HepG2 (cell line): ENCODE measurements around the gene HEPACAM. TPM values are rescaled to one million over a fixed set of nuclear protein-coding genes. Genes with fewer than 3 reads are reported as not detected.

ENCODE experiments used
- BHLHE40 ChIP-seq: IDR thresholded peaks from 2 replicates; pipeline ENCODE4 v1.6.1; 2011; ENCODE audit warnings: low read length, improper control_type of control experiment
- CREM ChIP-seq, 2 experiments: sonication (generic) in 1 of 2; formaldehyde crosslinking in 1 of 2; IDR thresholded peaks; 2 replicates each; pipeline versions ENCODE4 v1.4.0 to v1.6.1; 2016 to 2020; ENCODE audit warnings: antibody characterized with exemption in 1 of 2, mild to moderate bottlenecking in 1 of 2, missing genetic modification reagents in 1 of 2
- HNF1B ChIP-seq: sonication (generic); formaldehyde crosslinking; IDR thresholded peaks from 2 replicates; pipeline ENCODE4 v1.5.1; 2020; ENCODE audit warnings: mild to moderate bottlenecking, moderate library complexity, missing genetic modification reagents
- KDM1A ChIP-seq: IDR thresholded peaks from 2 replicates; pipeline ENCODE4 v1.6.1; 2016; ENCODE audit warnings: missing compliant biosample characterization
- KMT2A ChIP-seq: sonication (generic); formaldehyde crosslinking; IDR thresholded peaks from 2 replicates; pipeline ENCODE4 v1.4.0; 2020; ENCODE audit warnings: missing genetic modification reagents
- MAFK ChIP-seq, 2 experiments: IDR thresholded peaks in 1 of 2; conservative IDR thresholded peaks in 1 of 2; 2 replicates each; pipeline ENCODE4 v1.6.1; 2011; ENCODE audit warnings: improper control_type of control experiment in 2 of 2, low read length in 2 of 2
- POGZ ChIP-seq: sonication (generic); formaldehyde crosslinking; IDR thresholded peaks from 2 replicates; pipeline ENCODE4 v1.4.0; 2020; ENCODE audit warnings: mild to moderate bottlenecking, missing genetic modification reagents
- SAFB2 ChIP-seq: sonication (generic); formaldehyde crosslinking; IDR thresholded peaks from 2 replicates; pipeline ENCODE4 v1.5.1; 2020; ENCODE audit warnings: missing genetic modification reagents, low read depth, mild to moderate bottlenecking, borderline replicate concordance
- SIX1 ChIP-seq: sonication (generic); formaldehyde crosslinking; IDR thresholded peaks from 2 replicates; pipeline ENCODE4 v1.4.0; 2020; ENCODE audit warnings: missing genetic modification reagents, borderline replicate concordance
- SP2 ChIP-seq: sonication (generic); formaldehyde crosslinking; IDR thresholded peaks from 2 replicates; pipeline ENCODE4 v1.5.1; 2020; ENCODE audit warnings: mild to moderate bottlenecking, missing genetic modification reagents
- TAF1 ChIP-seq: sonication (generic); formaldehyde crosslinking; IDR thresholded peaks from 2 replicates; pipeline ENCODE4 v1.4.0; 2020; ENCODE audit warnings: missing genetic modification reagents
- ZBTB7A ChIP-seq: sonication (generic); formaldehyde crosslinking; IDR thresholded peaks from 2 replicates; pipeline ENCODE4 v1.8.0; 2022; ENCODE audit warnings: mild to moderate bottlenecking, missing genetic modification reagents
- ZMAT5 ChIP-seq: sonication (generic); formaldehyde crosslinking; IDR thresholded peaks from 2 replicates; pipeline ENCODE4 v1.5.0; 2020; ENCODE audit warnings: mild to moderate bottlenecking, low read depth, missing genetic modification reagents, borderline replicate concordance
- polyA plus RNA-seq, 8 experiments: library from polyadenylated mRNA; depleted of rRNA in 3 of 8; stranded (reverse) in 7 of 8; unstranded in 1 of 8; fragments of >200 nt; fragmentation: Illumina TruSeq in 4 of 8; extraction: Trizol in 4 of 8; gene quantifications; 2 replicates each; pipeline versions ENCODE4 v1.2.1 to v1.2.3, GENCODE V29; 2011 to 2016; ENCODE audit warnings: low read depth in 4 of 8, missing spikeins in 1 of 8, mixed read lengths in 1 of 8; ENCODE audit not compliant: insufficient read depth in 1 of 8
- total RNA-seq, 5 experiments: library from RNA; depleted of rRNA; stranded (reverse); fragments of >200 nt; fragmentation: Illumina TruSeq; extraction: Trizol; gene quantifications; 2 replicates each; pipeline ENCODE4 v1.2.3, GENCODE V29; 2016; ENCODE audit warnings: low read depth in 1 of 5
- TF ChIP-seq, protein P1 (sequence below): sonication (generic); formaldehyde crosslinking; IDR thresholded peaks from 2 replicates; pipeline ENCODE4 v1.8.0; 2022; ENCODE audit warnings: missing genetic modification reagents, mild to moderate bottlenecking, moderate library complexity, borderline replicate concordance
- TF ChIP-seq, protein P2 (sequence below): sonication (generic); formaldehyde crosslinking; IDR thresholded peaks from 2 replicates; pipeline ENCODE4 v1.5.0; 2020; ENCODE audit warnings: mild to moderate bottlenecking, missing genetic modification reagents
- TF ChIP-seq, protein P3 (sequence below): sonication (generic); formaldehyde crosslinking; IDR thresholded peaks from 2 replicates; pipeline ENCODE4 v1.5.0; 2020; ENCODE audit warnings: missing genetic modification reagents
- TF ChIP-seq, protein P4 (sequence below): sonication (generic); formaldehyde crosslinking; IDR thresholded peaks from 2 replicates; pipeline ENCODE4 v1.9.0; 2022; ENCODE audit warnings: low read depth, missing genetic modification reagents

The HEPACAM gene
- total and polyA plus RNA-seq, 2 of the 13 experiments (the other 11 are each of a cell fraction or from before 2014, with no cell fraction given) = 66.9 to 121 TPM

- TF ChIP-seq, protein P1, sequence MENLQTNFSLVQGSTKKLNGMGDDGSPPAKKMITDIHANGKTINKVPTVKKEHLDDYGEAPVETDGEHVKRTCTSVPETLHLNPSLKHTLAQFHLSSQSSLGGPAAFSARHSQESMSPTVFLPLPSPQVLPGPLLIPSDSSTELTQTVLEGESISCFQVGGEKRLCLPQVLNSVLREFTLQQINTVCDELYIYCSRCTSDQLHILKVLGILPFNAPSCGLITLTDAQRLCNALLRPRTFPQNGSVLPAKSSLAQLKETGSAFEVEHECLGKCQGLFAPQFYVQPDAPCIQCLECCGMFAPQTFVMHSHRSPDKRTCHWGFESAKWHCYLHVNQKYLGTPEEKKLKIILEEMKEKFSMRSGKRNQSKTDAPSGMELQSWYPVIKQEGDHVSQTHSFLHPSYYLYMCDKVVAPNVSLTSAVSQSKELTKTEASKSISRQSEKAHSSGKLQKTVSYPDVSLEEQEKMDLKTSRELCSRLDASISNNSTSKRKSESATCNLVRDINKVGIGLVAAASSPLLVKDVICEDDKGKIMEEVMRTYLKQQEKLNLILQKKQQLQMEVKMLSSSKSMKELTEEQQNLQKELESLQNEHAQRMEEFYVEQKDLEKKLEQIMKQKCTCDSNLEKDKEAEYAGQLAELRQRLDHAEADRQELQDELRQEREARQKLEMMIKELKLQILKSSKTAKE (CRISPR knock-in tag) = no peak
- TF ChIP-seq ZBTB7A (CRISPR knock-in tag) (no peak), ZMAT5 (CRISPR knock-in tag) (no peak), SP2 (CRISPR knock-in tag) (peak; percentile 95), POGZ (CRISPR knock-in tag) (peak; percentile 82), HNF1B (CRISPR knock-in tag) (peak; percentile 86), SAFB2 (CRISPR knock-in tag) (peak; percentile 45), KDM1A (CRISPR knock-in tag) (no peak), BHLHE40 (0 out of 2 replicates have a peak, but pooled peaks have one; percentile 19), MAFK (conservative IDR thresholded peaks at IDR 0.05 in 1 of 2, IDR thresholded peaks at IDR 0.05 in 1 of 2; ENCODE audit: low read length in 2 of 2) (no peak), CREM (IDR thresholded peaks at IDR 0.05) (peak; percentile 90), CREM (CRISPR knock-in tag; IDR thresholded peaks at IDR 0.05) (no peak), KMT2A (peak; percentile 76), TAF1 (CRISPR knock-in tag) (peak; percentile 79), SIX1 (no peak)
- TF ChIP-seq, protein P2, sequence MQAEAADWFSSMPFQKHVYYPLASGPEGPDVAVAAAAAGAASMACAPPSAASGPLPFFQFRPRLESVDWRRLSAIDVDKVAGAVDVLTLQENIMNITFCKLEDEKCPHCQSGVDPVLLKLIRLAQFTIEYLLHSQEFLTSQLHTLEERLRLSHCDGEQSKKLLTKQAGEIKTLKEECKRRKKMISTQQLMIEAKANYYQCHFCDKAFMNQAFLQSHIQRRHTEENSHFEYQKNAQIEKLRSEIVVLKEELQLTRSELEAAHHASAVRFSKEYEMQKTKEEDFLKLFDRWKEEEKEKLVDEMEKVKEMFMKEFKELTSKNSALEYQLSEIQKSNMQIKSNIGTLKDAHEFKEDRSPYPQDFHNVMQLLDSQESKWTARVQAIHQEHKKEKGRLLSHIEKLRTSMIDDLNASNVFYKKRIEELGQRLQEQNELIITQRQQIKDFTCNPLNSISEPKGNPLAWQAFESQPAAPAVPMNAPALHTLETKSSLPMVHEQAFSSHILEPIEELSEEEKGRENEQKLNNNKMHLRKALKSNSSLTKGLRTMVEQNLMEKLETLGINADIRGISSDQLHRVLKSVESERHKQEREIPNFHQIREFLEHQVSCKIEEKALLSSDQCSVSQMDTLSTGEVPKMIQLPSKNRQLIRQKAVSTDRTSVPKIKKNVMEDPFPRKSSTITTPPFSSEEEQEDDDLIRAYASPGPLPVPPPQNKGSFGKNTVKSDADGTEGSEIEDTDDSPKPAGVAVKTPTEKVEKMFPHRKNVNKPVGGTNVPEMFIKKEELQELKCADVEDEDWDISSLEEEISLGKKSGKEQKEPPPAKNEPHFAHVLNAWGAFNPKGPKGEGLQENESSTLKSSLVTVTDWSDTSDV = peak; percentile 77; the same call in 1 of the 2 replicates
- TF ChIP-seq, protein P3, sequence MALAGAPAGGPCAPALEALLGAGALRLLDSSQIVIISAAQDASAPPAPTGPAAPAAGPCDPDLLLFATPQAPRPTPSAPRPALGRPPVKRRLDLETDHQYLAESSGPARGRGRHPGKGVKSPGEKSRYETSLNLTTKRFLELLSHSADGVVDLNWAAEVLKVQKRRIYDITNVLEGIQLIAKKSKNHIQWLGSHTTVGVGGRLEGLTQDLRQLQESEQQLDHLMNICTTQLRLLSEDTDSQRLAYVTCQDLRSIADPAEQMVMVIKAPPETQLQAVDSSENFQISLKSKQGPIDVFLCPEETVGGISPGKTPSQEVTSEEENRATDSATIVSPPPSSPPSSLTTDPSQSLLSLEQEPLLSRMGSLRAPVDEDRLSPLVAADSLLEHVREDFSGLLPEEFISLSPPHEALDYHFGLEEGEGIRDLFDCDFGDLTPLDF (CRISPR knock-in tag) = peak; percentile 95
- TF ChIP-seq, protein P4, sequence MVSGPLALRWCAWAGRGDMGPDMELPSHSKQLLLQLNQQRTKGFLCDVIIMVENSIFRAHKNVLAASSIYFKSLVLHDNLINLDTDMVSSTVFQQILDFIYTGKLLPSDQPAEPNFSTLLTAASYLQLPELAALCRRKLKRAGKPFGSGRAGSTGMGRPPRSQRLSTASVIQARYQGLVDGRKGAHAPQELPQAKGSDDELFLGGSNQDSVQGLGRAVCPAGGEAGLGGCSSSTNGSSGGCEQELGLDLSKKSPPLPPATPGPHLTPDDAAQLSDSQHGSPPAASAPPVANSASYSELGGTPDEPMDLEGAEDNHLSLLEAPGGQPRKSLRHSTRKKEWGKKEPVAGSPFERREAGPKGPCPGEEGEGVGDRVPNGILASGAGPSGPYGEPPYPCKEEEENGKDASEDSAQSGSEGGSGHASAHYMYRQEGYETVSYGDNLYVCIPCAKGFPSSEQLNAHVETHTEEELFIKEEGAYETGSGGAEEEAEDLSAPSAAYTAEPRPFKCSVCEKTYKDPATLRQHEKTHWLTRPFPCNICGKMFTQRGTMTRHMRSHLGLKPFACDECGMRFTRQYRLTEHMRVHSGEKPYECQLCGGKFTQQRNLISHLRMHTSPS (CRISPR knock-in tag) = no peak
Measured at GRCh38 chr11:124953753-124954589, 18.1 kb upstream of the HEPACAM start, which contains the start of gene CCDC15 (continued).
